ENCODE results near the gene TMEM98. TPM values are rescaled to one million over a fixed set of nuclear protein-coding genes. Genes with fewer than 3 reads are reported as not detected.
A peak's percentile ranks its signal among the peaks of the same experiment; 100 is the strongest.

TMEM98 gene
- total and polyA plus RNA-seq, 9 of the 15 experiments (the other 6 are each of a cell fraction or from before 2014, with no cell fraction given), result 33.5 to 164 (median 84.7) TPM

DNA sequence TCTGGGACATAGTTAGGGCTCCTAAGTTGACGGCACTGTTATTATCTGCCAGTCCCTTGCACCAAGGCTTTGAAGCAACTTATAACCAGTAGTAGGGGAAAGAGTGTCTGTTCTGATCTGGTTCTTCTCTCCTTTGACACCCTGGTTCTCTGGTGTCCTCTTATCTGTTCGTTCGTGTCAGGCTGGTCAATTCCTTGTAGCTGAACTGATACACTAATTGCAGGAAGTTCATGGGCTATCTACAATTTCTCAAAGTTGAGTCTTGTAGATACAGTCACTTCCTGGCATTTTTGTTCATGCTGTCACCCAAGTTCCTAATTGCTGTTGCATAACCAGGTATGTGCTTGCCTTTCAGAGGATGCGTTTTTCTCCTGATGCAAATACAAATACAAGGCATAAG lies 33.7 kb upstream of the TMEM98 start (continued):
- TF ChIP-seq LARP7 (IDR thresholded peaks at IDR 0.05) (no peak), NFE2 (IDR thresholded peaks at IDR 0.05; ENCODE audit: low read depth) (no peak), ZNF717 (CRISPR knock-in tag; IDR thresholded peaks at IDR 0.05) (no peak), ZHX1 (conservative IDR thresholded peaks at IDR 0.05; ENCODE audit: low read length) (no peak), HNRNPH1 (optimal IDR thresholded peaks at IDR 0.05; ENCODE audit: low read depth, low read length) (no peak), TAL1 (IDR thresholded peaks at IDR 0.05) (peak; percentile 78), ZNF436 (CRISPR knock-in tag; IDR thresholded peaks at IDR 0.05) (no peak), KDM5B (IDR thresholded peaks at IDR 0.05; ENCODE audit: insufficient replicate concordance, low read depth, low read length) (no peak), CREB3 (tag; conservative IDR thresholded peaks at IDR 0.05; ENCODE audit: low read depth) (no peak), FOXK1 (CRISPR knock-in tag; IDR thresholded peaks at IDR 0.05; ENCODE audit: borderline replicate concordance) (no peak), STAG1 (CRISPR knock-in tag; IDR thresholded peaks at IDR 0.05; ENCODE audit: borderline replicate concordance) (no peak), PCBP1 (IDR thresholded peaks at IDR 0.05; ENCODE audit: low read depth, low read length, poor library complexity, severe bottlenecking) (no peak), ZNF644 (tag; IDR thresholded peaks at IDR 0.05; ENCODE audit: low read depth) (no peak), ETV1 (tag; conservative IDR thresholded peaks at IDR 0.05; ENCODE audit: low read depth) (peak; percentile 88), ZNF780A (CRISPR knock-in tag; IDR thresholded peaks at IDR 0.05) (no peak), SRSF7 (optimal IDR thresholded peaks at IDR 0.05; ENCODE audit: low read depth, low read length) (no peak), MLLT1 (IDR thresholded peaks at IDR 0.05) (no peak), U2AF1 (optimal IDR thresholded peaks at IDR 0.05; ENCODE audit: low read depth, low read length) (no peak), SETDB1 (IDR thresholded peaks at IDR 0.05; ENCODE audit: low read length) (no peak), ZC3H11A (IDR thresholded peaks at IDR 0.05; ENCODE audit: low read depth, low read length) (no peak), ZNF282 (CRISPR knock-in tag; IDR thresholded peaks at IDR 0.05) (no peak)
- TF ChIP-seq, protein P1, sequence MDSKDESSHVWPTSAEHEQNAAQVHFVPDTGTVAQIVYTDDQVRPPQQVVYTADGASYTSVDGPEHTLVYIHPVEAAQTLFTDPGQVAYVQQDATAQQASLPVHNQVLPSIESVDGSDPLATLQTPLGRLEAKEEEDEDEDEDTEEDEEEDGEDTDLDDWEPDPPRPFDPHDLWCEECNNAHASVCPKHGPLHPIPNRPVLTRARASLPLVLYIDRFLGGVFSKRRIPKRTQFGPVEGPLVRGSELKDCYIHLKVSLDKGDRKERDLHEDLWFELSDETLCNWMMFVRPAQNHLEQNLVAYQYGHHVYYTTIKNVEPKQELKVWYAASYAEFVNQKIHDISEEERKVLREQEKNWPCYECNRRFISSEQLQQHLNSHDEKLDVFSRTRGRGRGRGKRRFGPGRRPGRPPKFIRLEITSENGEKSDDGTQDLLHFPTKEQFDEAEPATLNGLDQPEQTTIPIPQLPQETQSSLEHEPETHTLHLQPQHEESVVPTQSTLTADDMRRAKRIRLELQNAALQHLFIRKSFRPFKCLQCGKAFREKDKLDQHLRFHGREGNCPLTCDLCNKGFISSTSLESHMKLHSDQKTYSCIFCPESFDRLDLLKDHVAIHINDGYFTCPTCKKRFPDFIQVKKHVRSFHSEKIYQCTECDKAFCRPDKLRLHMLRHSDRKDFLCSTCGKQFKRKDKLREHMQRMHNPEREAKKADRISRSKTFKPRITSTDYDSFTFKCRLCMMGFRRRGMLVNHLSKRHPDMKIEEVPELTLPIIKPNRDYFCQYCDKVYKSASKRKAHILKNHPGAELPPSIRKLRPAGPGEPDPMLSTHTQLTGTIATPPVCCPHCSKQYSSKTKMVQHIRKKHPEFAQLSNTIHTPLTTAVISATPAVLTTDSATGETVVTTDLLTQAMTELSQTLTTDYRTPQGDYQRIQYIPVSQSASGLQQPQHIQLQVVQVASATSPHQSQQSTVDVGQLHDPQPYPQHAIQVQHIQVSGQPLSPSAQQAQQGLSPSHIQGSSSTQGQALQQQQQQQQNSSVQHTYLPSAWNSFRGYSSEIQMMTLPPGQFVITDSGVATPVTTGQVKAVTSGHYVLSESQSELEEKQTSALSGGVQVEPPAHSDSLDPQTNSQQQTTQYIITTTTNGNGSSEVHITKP (IDR thresholded peaks at IDR 0.05; ENCODE audit: partially characterized antibody), result no peak

Data from K562 (cell line).